Stimulated activated CD4-positive, alpha-beta T cell treated with anti-CD3 and anti-CD28 coated beads, TNF-alpha, amount 100 ng/mL, for 48 hours (primary cell): Measurements from ENCODE around the gene ITGB7.

Experiments used
- DNase-seq, 3 donors: peaks; one replicate each; pipeline ENCODE4 v3.0.0-alpha.2; 2020; ENCODE audit warnings: low read depth in 3 of 3

Gene ITGB7

DNA sequence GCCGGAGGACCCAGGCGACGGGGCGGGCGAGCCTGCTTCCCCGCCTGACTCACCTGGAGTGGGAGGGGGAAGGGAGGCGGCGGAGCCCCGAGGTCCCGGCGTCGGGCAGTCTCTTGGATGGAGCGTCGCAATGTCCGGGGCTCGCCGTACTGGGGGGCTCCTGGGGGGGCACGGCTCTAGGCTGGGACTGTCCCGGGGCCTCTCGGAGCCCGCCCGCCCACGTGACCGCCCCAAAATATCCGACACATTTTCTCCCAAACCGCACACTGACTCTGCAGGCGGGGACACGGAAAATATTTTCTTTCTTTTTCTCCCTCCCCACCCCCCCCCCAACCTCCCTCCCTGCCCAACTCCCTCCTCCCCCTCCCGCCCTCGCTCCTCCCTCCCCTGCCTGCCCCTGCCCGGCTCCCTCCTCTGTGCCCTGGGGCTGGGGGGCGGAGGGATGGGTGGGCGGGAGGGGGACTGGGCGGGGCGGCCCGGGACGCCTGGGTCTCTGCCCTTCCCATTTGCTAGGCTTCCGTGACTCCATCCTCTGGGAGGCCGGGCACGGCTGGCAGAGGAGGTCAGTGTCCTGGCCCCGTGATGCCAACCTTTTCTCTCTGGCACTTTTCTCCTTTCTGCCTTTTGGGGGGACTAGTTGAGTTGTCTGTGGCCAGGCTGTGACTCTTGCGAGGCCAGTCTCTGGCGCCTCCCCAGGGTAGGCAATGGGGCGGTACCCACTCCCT is 25.0 kb upstream of the ITGB7 start, which contains the start of gene RARG:
Gene RARG (minus strand): TSS at position 289 of the 725 bp plus-strand sequence. CDS start 4,664 bp downstream, outside the sequence.
- DNase-seq, result peak in 1 of 3 donors; percentile 71

DNA sequence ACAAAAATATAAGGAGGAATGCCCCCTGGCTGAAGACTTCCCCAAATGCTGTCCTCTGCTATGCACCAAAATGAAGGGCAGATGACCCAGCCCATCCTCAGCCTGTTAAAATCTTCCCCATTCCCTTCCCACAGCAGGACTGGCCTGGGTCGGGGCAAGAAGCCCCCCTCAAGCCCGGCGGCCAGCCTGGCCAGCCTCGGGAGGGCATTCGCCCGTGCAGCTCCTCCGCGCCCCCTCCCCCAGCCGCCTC is 24.5 kb upstream of the ITGB7 start:
- no peak for DNase-seq

DNA sequence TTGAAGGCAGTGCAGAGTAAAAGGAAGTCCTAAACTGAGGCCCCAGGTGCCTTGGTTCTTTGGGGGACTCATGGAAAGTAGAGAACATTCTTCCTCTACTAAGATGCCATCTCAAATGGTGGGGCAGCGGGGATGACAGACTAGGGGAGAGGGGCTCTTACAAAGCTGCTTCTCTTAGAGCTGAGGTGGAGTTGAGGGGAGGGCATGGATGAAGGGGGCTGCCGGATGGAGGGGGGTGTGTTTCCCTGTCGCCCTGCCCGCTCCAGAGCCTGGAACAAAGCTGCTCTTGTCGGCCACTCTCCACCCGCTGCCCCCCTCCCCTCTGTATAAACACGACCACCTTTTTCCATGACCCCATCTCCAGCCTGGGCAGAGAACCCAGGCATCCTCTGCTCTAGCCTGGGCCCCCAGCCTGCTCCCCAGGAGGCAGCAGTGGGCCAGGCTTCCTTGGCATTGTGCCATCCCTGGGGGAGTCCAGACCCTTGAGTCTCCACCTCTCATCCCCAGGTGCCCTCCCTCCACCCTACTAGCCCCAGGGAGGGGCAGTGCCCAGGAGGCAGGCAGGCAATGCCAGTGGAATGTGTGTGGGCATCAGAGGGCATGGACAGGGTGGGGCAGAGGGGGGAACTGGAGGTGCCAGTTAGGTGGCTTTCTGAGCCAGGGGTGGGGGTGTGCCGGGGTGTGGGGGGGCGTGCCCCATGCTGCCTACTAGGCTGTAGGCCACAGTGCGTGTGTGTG is 23.2 kb upstream of the ITGB7 start:
- DNase-seq, result no peak

- DNase-seq, result no peak
Measured at GRCh38 chr12:53229454-53229853, 22.4 kb upstream of the ITGB7 start.

- DNase-seq, result no peak
Measured at GRCh38 chr12:53227836-53228235, 20.8 kb upstream of the ITGB7 start.

GRCh38 chr12:53227341-53227740 is 20.3 kb upstream of the ITGB7 start:
- DNase-seq, result no peak

DNA sequence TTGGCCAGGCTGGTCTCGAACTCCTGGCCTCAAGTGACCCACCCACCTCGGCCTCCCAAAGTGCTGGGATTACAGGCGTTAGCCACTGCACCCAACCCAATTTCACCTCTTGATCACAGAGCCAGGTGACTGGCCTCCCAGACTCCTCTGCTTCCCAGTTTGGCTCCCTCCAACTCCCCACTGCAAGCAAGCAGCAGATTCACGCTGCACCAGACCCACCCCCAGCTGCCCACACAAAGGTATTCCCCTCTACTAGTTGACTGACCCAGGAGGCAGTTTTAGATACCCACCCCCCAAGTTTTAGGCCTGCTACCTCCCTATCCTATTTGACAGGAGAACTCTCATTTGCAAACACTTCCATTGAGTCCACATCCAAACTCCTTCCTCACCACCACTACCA is 19.8 kb upstream of the ITGB7 start:
- DNase-seq, result no peak

DNA sequence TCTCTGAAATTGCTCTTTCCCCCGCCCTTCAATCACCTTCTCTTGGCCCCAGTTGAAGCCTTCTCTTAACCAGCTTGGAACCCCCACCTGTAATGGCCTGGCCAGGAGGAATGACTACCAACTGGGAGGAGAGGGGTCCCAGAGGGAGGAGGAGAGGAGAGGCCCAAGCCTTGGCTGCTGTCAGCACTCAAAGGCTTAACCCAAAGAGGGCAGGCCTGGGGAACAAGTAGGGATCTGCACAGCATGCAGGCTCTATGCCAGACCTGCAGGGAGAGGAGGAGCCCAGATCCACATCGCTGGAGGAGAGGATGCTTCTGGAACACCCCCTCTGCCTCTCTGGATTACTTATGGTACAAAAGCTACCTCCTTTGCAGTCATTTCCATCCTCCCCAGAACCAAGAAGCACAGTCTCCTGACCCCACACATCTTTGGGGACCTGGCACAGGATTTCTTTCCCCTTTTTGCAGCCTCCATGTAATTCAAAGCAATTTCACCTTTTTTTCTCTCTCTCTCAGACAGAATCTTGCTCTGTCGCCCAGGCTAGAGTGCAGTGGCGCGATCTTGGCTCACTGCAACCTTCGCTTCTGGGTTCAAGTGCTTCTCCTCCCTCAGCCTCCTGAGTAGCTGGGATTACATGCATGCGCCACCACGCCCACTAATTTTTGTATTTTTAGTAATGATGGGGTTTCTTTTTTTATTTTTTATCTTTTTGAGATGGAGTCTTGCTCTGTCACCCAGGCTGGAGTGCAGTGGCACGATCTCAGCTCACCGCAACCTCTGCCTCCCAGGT is 18.8 kb upstream of the ITGB7 start:
- DNase-seq, result no peak

- DNase-seq, result no peak
Measured at GRCh38 chr12:53224897-53225634, 18.0 kb upstream of the ITGB7 start.

GRCh38 chr12:53224061-53224896 is 17.2 kb upstream of the ITGB7 start:
- no peak for DNase-seq

GRCh38 chr12:53223389-53224060 is 16.5 kb upstream of the ITGB7 start:
- DNase-seq, result no peak

DNA sequence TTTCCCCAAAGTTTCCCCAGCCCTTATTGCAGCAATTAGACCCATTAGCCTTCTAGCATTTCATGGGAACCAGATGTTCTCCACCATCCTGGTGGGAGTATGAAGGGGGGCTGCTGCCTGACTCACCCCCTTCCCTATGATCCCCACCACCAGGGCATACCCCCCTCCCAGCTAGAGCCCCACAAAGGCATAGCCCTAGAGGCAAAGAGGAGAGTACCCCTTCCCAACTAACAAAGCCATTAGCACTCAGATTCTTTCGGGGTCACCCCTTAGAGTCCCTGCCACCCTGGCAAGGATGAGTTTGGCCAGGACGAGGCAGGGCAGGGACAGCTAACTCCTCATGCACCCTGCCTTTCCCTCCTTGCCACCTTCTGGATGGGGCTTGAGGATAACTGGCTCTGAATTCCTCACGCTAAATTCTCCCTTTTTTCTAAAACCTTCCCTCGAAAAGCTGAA is 15.8 kb upstream of the ITGB7 start:
- DNase-seq, result no peak

- DNase-seq, result no peak
Measured at GRCh38 chr12:53222170-53222721, 15.2 kb upstream of the ITGB7 start.

DNA sequence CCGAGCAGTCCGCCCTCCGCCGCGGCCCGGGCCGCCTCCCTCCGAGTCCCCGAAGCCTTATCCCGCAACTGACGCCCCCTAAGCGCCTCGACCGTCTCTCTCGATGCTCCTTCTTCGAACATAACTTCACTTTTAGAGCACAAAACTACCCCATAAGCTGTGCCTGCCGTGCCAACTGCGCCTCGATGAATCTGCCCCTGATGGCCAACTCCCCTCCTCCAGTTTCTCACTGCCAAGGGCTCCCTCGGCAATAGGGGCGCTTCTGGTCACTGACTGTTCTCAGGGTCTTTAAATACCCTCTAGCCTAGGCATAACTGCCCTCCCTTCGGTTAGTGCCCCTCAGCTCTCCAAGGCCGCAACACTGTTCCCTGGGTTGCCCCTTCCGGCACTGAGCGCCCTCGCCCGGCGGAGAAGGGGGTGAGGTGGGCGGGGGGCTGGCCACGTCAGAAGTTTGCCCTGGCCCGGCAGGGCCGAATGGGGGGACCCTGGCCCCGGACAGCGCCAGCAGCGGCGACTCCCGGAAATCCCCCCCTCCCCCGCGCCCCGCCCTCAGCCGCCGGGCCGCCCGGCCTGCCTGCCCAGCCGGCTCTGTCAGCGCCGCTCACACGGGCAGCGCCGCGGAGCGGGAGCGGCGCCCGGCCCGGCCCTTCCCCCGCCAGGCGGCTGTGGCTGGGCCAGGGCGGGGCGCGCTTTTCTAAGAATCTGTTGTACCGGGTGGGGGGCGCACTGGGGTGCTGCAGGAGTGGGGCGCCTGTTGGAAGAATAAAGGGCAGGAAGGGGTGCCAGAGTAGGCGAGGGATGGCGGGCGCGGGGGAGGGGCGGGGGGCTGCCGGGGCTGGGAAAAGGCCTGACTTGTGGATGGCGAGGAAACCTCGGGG is 14.4 kb upstream of the ITGB7 start:
- DNase-seq, result no peak

DNA sequence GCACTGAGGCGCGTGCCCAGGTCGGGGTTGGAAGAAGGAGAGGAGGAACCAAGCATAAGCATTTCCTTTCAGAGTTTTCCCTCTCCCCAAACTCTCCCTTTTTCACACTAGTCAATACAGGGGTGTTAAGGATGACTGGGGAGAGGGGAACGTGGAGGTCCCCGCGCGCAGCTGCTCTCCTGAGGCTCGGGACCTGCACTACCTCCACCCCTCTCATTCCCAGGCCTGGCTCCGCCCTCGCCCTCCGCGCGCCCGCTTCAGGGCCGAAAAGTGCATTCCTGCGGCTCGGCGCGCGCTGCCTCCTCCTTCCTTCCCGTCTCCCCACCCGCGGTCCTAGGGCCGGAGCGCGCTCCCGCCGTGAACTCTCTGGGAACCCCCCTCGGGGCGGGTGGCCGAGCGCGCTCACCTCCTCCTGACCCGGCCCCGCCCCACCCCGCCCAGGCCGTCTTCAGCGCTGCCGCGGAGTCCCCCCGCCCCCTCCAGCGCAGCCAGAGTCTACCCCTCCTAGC is 13.7 kb upstream of the ITGB7 start:
- DNase-seq, result peak; percentile 69 to 82 (median 72)

DNA sequence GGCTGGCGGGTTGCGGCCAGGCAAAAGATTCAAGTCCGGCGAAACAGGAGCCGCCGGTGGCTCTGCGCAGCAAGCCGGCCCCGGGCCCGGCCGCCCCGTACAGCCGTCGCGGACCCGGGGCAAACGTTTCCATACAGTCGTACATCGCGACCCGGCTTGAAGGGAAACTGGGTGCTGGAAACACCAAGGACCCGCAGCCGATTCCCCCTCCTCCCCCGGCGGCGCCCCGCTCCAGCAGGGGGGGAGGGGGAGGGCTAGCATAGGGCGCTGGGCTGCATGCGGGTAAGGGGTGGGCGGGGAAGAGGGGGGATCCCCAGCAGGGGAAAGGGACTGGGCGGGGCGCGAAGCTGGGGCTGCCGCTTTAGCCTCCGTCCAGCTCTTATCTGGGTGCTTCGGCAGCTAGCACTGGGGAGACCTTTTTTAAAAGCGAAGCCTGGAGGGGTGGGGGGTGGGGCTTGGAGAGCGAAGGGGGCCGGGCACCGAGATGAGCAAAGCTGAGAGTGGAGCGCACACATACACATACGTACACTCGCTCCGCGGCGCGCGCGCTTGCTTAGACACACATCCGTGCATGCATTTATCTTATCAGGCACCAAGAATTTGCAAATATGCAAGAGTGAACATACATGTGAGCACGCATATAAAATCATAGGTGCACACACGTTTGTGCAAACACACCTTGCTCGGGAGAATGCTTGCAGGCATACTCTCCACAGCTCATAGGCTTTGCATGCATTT is 13.1 kb upstream of the ITGB7 start:
- peak in 2 of 3 donors; percentile 68 to 75 for DNase-seq

DNA sequence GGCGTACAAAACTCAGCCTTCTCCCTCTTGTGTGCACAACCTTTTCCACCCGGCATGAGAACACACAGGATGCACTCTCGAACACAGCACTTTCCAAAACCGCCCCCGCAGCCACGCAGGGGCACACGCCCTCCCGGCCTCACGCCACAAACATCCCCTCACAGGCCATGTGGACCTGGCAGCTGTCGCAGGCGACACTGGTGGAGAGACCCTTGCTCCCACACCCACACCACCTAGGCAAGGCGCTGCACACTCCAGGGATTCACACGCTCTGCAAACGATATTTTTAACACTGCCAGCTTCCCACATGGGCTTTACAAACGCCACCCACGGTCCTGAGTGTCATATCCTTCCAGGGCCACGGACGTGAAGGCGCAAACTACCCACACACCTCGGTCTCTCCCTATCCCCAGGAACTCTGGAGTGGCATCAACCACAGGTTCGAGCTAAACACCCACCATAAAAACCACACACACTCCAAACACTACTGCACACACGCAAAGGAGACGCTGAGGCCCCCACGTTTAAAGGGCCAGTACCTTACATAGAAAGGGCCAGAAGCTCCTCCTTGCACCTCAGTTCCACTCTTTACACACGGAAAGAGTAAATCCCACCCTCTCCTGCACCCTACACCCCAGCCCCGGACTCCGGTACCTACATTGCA is 12.4 kb upstream of the ITGB7 start:
- peak in 2 of 3 donors; percentile 49 to 66 for DNase-seq
